Lower leg skin (tissue), 3 donors: ENCODE data around the gene ABHD16B.

Experiments used
- CTCF ChIP-seq, 3 donors: fragments of 450-650 bp; IDR thresholded peaks; one replicate each; pipeline ENCODE4 v1.5.1; 2016; ENCODE audit warnings: antibody characterized with exemption in 3 of 3, mild to moderate bottlenecking in 3 of 3, moderate library complexity in 2 of 3
- POLR2A ChIP-seq, 2 donors: fragments of 450-650 bp; IDR thresholded peaks; one replicate each; pipeline ENCODE4 v1.6.1; 2016 to 2017; ENCODE audit warnings: antibody characterized with exemption in 2 of 2, mild to moderate bottlenecking in 1 of 2, moderate library complexity in 1 of 2

- TF ChIP-seq POLR2A (IDR thresholded peaks at IDR 0.05) (no peak), CTCF (IDR thresholded peaks at IDR 0.05) (no peak)
These were observed 26.8 kb upstream of the ABHD16B start for GRCh38 chr20:63834491-63834880.
